Tibial artery (tissue), 4 donors: Measurements from ENCODE around the gene RIMS4.
A peak's percentile ranks its signal among the peaks of the same experiment; 100 is the strongest.
"Not testable (repeated sequence)": the region's sequence is repeated elsewhere in the genome, so short reads cannot be mapped to it uniquely, and the experiment has no call there.

Experiments used
- DNase-seq, 2 donors: peaks; one replicate each; pipeline ENCODE4 v3.0.0-alpha.2; 2019
- H3K27ac ChIP-seq, 2 donors: fragments of 200-600 bp; sonication (generic) in 1 of 2; 1 replicate in 1 of 2; 2 replicates in 1 of 2; pipeline ENCODE4 v1.5.1; 2018 to 2019; ENCODE audit warnings: mild to moderate bottlenecking in 1 of 2
- H3K27me3 ChIP-seq, 2 donors: fragments of 200-600 bp; sonication (generic) in 1 of 2; one replicate each; pipeline versions ENCODE4 v1.5.1 to v1.6.0; 2016 to 2019
- H3K36me3 ChIP-seq, 3 donors: fragments of 200-600 bp; sonication (generic) in 2 of 3; one replicate each; pipeline ENCODE4 v1.5.1; 2016 to 2019; ENCODE audit warnings: mild to moderate bottlenecking in 2 of 3
- H3K4me1 ChIP-seq, 4 donors: fragments of 200-600 bp; sonication (generic) in 2 of 4; 1 replicate in 3 of 4; 2 replicates in 1 of 4; pipeline ENCODE4 v1.5.1; 2016 to 2019
- H3K4me3 ChIP-seq, 2 donors: fragments of 200-600 bp; sonication (generic) in 1 of 2; 1 replicate in 1 of 2; 2 replicates in 1 of 2; pipeline ENCODE4 v1.5.1; 2018 to 2019; ENCODE audit warnings: mild to moderate bottlenecking in 2 of 2
- H3K9me3 ChIP-seq, 3 donors: fragments of 200-600 bp; sonication (generic) in 1 of 3; one replicate each; pipeline ENCODE4 v1.5.1; 2016 to 2019
- CTCF ChIP-seq, 2 experiments: fragments of 200-600 bp in 1 of 2; fragments of 450-650 bp in 1 of 2; IDR thresholded peaks; one replicate each; pipeline ENCODE4 v1.5.1; 2017 to 2019; ENCODE audit warnings: antibody characterized with exemption in 2 of 2, mild to moderate bottlenecking in 1 of 2, moderate library complexity in 1 of 2
- intact Hi-C: fragments of 100-400 bp; cut with DNase I; formaldehyde crosslinking; loops from one replicate; pipeline ENCODE4 v1.15.0; 2023; ENCODE audit warnings: low total_unique reads

Gene RIMS4

GRCh38 chr20:44830523-44830922 lies 20.2 kb upstream of the RIMS4 start:
- no peak for TF ChIP-seq CTCF (IDR thresholded peaks at IDR 0.05)
- Histone ChIP-seq H3K9me3 (peaks cover 0 to 8% (median 0%) of the 10 kb centered on the region in 3 donors), H3K4me3 (no peak overlapping the region), H3K36me3 (no peaks in the 10 kb centered on the region), H3K27ac (no peak overlapping the region), H3K27me3 (peaks cover 0 to 9% of the 10 kb centered on the region in 2 donors), H3K4me1 (no peaks in the 10 kb centered on the region)
- intact Hi-C loops: no loop called here
- DNase-seq: no peak

- DNase-seq: no peak
- no peak for TF ChIP-seq CTCF (IDR thresholded peaks at IDR 0.05)
- no peaks in the 10 kb centered on the region for H3K36me3 ChIP-seq
- no peak overlapping the region for H3K4me3 ChIP-seq
- H3K27me3 ChIP-seq: peaks cover 0 to 7% of the 10 kb centered on the region in 2 donors
- H3K27ac ChIP-seq: no peak overlapping the region
- H3K4me1 ChIP-seq: no peaks in the 10 kb centered on the region
- peaks cover 0 to 8% (median 0%) of the 10 kb centered on the region in 3 donors for H3K9me3 ChIP-seq
- intact Hi-C loops: no loop called here
Measured at GRCh38 chr20:44829688-44830087, 19.3 kb upstream of the RIMS4 start.

- H3K4me3 ChIP-seq: no peak overlapping the region
- TF ChIP-seq CTCF (IDR thresholded peaks at IDR 0.05): no peak
- H3K4me1 ChIP-seq: no peaks in the 10 kb centered on the region
- no peak for DNase-seq
- intact Hi-C loops: no loop called here
- peaks cover 0 to 7% of the 10 kb centered on the region in 2 donors for H3K27me3 ChIP-seq
- no peaks in the 10 kb centered on the region for H3K36me3 ChIP-seq
- H3K9me3 ChIP-seq: peaks cover 0 to 8% (median 0%) of the 10 kb centered on the region in 3 donors
- no peak overlapping the region for H3K27ac ChIP-seq
Measured at GRCh38 chr20:44828640-44829039, 18.3 kb upstream of the RIMS4 start.

GRCh38 chr20:44827401-44827800 lies 17.1 kb upstream of the RIMS4 start:
- H3K4me3 ChIP-seq: no peak overlapping the region
- no peak for DNase-seq
- H3K36me3 ChIP-seq: no peaks in the 10 kb centered on the region
- no peaks in the 10 kb centered on the region for H3K4me1 ChIP-seq
- intact Hi-C loops: no loop called here
- no peak for TF ChIP-seq CTCF (IDR thresholded peaks at IDR 0.05)
- peaks cover 0 to 8% (median 0%) of the 10 kb centered on the region in 3 donors for H3K9me3 ChIP-seq
- H3K27me3 ChIP-seq: peaks cover 0 to 7% of the 10 kb centered on the region in 2 donors
- H3K27ac ChIP-seq: no peak overlapping the region

GRCh38 chr20:44821576-44821975 lies 11.2 kb upstream of the RIMS4 start:
- H3K36me3 ChIP-seq, H3K4me3 ChIP-seq, H3K27me3 ChIP-seq, H3K27ac ChIP-seq, H3K9me3 ChIP-seq, intact Hi-C loops, H3K4me1 ChIP-seq: not testable (repeated sequence)
- DNase-seq: peak in 1 of 2 donors; percentile 16

- H3K4me1 ChIP-seq: no peaks in the 10 kb centered on the region
- no peak overlapping the region for H3K4me3 ChIP-seq
- no peak for TF ChIP-seq CTCF (IDR thresholded peaks at IDR 0.05)
- H3K9me3 ChIP-seq: no peaks in the 10 kb centered on the region
- H3K27ac ChIP-seq: no peak overlapping the region
- DNase-seq: peak in 1 of 2 donors; percentile 16
- H3K27me3 ChIP-seq: peaks cover 0 to 5% of the 10 kb centered on the region in 2 donors
- no peaks in the 10 kb centered on the region for H3K36me3 ChIP-seq
- intact Hi-C loops: no loop called here
Measured at GRCh38 chr20:44819936-44820335, 9.6 kb upstream of the RIMS4 start.
